NCI-H2171 treated with DMSO at 0.1 percent for 48 hours (cell line): Measurements from ENCODE around the gene ULK3.
"Not testable (repeated sequence)": the region's sequence is repeated elsewhere in the genome, so short reads cannot be mapped to it uniquely, and the experiment has no call there.

ENCODE experiments used
- DNase-seq: peaks from one replicate; lab custom pipeline; 2025; lab: John Stamatoyannopoulos, UW

ULK3 gene

GRCh38 chr15:74842581-74843444 lies at the start of gene ULK3:
TSS of gene ULK3 (minus strand) at chr15:74843156. CDS start at chr15:74843105, 51 bp downstream.
- DNase-seq = peak; percentile 92

- DNase-seq = no peak
These were observed 49.4 kb upstream of the ULK3 start for GRCh38 chr15:74892313-74892712.

GRCh38 chr15:74891469-74891868 lies 48.5 kb upstream of the ULK3 start:
- no peak for DNase-seq

- no peak for DNase-seq
These were observed 47.7 kb upstream of the ULK3 start for GRCh38 chr15:74890665-74890960.

GRCh38 chr15:74889883-74890664 lies 47.1 kb upstream of the ULK3 start, which contains the start of gene MPI:
TSS of gene MPI (plus strand) at chr15:74890042. CDS start at chr15:74890074, 32 bp downstream.
- DNase-seq = peak; percentile 80

- no peak for DNase-seq
These were observed 46.5 kb upstream of the ULK3 start for GRCh38 chr15:74889390-74889882.

GRCh38 chr15:74888716-74889115 lies 45.8 kb upstream of the ULK3 start:
- no peak for DNase-seq

GRCh38 chr15:74887537-74888193 lies 44.7 kb upstream of the ULK3 start:
- not testable (repeated sequence) for DNase-seq

- no peak for DNase-seq
These were observed 42.5 kb upstream of the ULK3 start for GRCh38 chr15:74885461-74885860.

- no peak for DNase-seq
These were observed 41.7 kb upstream of the ULK3 start for GRCh38 chr15:74884428-74885223.

- DNase-seq = no peak
These were observed 39.6 kb upstream of the ULK3 start for GRCh38 chr15:74882528-74882927.

- no peak for DNase-seq
These were observed 35.3 kb upstream of the ULK3 start for GRCh38 chr15:74878273-74878672.

- DNase-seq = no peak
These were observed 30.9 kb upstream of the ULK3 start for GRCh38 chr15:74873756-74874424.

- peak; percentile 96 for DNase-seq
These were observed 30.2 kb upstream of the ULK3 start, which contains the start of gene SCAMP2 for GRCh38 chr15:74873036-74873755. TSS of gene SCAMP2 (minus strand) at chr15:74873365. CDS start at chr15:74873255, 110 bp downstream.

- DNase-seq = no peak
These were observed 29.7 kb upstream of the ULK3 start for GRCh38 chr15:74872702-74873035.

GRCh38 chr15:74870436-74871215 lies 27.7 kb upstream of the ULK3 start:
- no peak for DNase-seq

GRCh38 chr15:74869726-74870407 lies 26.9 kb upstream of the ULK3 start:
- no peak for DNase-seq

GRCh38 chr15:74869372-74869725 lies 26.4 kb upstream of the ULK3 start:
- no peak for DNase-seq

- DNase-seq = no peak
These were observed 25.1 kb upstream of the ULK3 start for GRCh38 chr15:74868059-74868458.
